Sciatic nerve (tissue), 2 donors: Measurements from ENCODE around the gene ZFP37. TPM values are rescaled to one million over a fixed set of nuclear protein-coding genes. Genes with fewer than 3 reads are reported as not detected.

Experiments used
- ATAC-seq: fragments of 200-7000 bp; cut with Tn5 transposase; one replicate; pipeline ENCODE4 v1.9.1; 2020; ENCODE audit warnings: mild to moderate bottlenecking, moderate library complexity
- DNase-seq: peaks from one replicate; pipeline ENCODE4 v3.0.0-alpha.2; 2020; ENCODE audit warnings: low spot score
- intact Hi-C: fragments of 100-400 bp; cut with DNase I; formaldehyde crosslinking; loops from one replicate; pipeline ENCODE4 v1.14.2; 2022
- total RNA-seq: library from RNA; stranded (reverse); fragmentation: NEBNext Ultra II Directional; extraction: Animal tissue kit (Norgen Biotek cat#: 25700); gene quantifications from one replicate; pipeline ENCODE4 v1.2.1, GENCODE V29; 2021
- donor health status: DM: no; HTN: no; CAD: no.
- donor health status: DM: no; HTN: no; CAD: no.

ZFP37 gene
- total RNA-seq, 1 donor from 2014 or later, result 6.5 TPM

DNA sequence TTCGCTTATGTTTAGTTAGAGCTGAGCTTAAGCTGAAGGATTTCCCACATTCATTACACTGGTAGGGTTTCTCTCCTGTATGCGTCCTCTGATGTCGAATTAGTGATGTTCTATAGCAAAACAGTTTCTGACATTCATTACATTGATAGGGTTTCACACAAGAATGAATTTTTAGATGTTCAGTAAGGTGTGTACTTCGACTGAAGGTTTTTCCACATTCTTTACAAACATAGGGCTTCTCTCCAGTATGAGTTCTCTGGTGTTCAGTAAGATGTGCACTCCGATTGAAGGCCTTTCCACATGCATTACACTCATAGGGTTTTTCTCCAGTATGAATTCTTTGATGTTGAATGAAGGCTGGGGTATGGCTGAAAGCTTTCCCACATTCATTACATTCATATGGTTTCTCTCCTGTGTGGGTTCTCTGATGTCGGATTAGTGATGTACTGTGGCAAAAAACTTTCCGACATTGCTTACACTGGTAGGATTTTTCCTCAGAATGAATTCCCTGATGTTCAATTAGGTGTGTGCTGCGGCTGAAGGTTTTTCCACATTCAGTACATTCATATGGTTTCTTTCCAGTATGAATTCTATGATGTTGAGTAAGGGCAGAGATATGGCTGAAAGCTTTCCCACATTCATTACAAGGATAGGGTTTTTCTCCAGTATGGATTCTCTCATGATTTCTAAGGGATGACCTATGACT lies 59.1 kb downstream of the ZFP37 start:
- DNase-seq (no peak), ATAC-seq (no peak)
- intact Hi-C loops, result no loop called here

Other genes with a start within 250 kb of the ZFP37 start
- 0.27 TPM for gene SLC46A2, start 165.8 kb downstream of the ZFP37 start, total RNA-seq
- 3.6 TPM for gene ZNF883, start 44.5 kb downstream of the ZFP37 start, total RNA-seq
- 11.6 TPM for gene SLC31A2, start 94.3 kb upstream of the ZFP37 start, total RNA-seq
- 36.4 TPM for gene FKBP15, start 164.6 kb upstream of the ZFP37 start, total RNA-seq
- gene SLC31A1, start 164.8 kb upstream of the ZFP37 start, total RNA-seq, result 13.2 TPM
- 28.2 TPM for gene CDC26, start 218.8 kb upstream of the ZFP37 start, total RNA-seq
- 16.3 TPM for gene PRPF4, start 218.9 kb upstream of the ZFP37 start, total RNA-seq
- gene RNF183, start 246.7 kb upstream of the ZFP37 start, total RNA-seq, result not detected